ENCODE results near the gene NACA.
"Not testable (repeated sequence)": the region's sequence is repeated elsewhere in the genome, so short reads cannot be mapped to it uniquely, and the experiment has no call there.

The NACA gene

GRCh38 chr12:56724972-56725722 is at the start of gene NACA:
Gene NACA, minus strand, starts transcription at chr12:56725299. Its CDS starts 778 bp downstream, at chr12:56724521.
- DNase-seq = peak; percentile 95

DNA sequence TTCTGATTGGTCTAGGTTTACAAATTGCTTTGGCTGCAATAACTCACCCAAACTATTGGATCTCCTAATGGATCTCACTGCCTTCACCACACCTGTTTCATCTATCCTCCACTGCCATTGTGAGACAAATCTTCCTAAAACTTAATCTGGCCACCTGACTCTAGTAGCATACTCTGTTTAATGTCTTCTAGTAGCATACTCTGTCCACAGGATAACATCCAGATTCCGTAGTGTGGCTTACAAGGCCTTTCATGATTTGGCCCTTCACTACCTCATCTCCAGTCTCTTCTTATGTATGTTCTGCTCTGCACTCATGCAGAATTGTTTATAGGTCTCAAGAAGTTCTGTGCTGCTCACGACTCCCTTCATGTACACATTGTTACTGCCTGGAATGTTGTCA is 48.0 kb upstream of the NACA start:
- no peak for DNase-seq

DNA sequence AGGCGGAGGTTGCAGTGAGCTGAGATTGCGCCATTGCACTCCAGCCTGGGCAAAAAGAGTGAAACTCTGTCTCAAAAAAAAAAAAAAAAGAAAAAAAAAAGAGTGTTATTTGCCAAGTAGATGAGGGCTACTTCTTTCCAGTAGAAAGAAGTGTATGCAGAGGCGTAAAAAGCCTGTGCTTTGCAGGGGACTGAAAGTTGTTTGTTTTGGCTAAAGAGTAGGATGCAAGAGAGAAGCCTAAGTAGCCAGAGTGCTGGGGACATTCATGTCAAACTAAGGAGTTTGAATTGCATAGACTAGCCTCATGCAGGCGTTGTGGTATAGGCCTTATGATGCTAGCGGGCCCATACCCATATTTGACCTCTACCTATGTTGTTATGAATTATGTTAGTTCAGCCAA is 47.5 kb upstream of the NACA start:
- DNase-seq = no peak

- DNase-seq = no peak
Measured at GRCh38 chr12:56769868-56770267, 44.8 kb upstream of the NACA start.

DNA sequence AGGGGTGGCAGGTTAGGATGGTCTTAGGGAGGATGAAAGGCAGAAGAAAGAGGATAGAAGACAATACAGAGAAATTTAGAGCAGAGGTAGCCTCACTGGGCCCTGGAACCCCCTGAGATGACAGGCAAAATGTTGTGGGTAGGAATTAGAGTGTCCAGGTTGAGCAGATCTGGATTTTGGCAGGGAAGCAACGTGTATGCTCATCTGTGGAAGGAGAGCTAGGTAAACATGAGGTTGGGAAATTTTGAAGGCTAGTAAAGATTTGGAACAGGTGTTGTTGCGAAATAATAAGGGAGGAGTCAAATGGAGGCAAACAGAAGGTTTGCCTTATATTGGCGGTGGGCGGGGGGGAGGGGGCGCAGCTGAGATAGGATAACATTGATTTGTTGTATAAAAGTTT is 43.3 kb upstream of the NACA start:
- no peak for DNase-seq

DNA sequence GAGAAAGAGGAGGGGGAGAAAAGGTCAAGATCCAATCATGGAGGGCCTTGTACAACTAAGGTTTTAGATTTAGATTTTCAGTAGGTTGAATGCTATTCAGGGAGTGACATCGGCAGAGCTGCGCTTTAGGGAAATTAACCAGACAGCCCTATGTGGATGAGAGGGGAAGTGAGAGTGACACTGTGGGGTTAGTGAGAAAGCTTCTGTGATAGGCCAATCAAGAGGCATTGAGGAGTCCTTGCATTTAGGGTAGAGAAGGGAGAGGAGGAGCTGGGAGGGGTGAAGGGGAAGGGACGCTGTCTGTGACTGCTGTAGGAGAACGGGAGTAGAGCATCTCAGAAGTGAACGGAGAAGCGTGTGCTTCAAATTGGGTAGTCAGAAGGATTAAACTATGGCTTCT is 41.4 kb upstream of the NACA start:
- no peak for DNase-seq

GRCh38 chr12:56763753-56764657 is 38.9 kb upstream of the NACA start:
- DNase-seq = no peak

GRCh38 chr12:56761812-56762211 is 36.7 kb upstream of the NACA start:
- DNase-seq = no peak

- no peak for DNase-seq
Measured at GRCh38 chr12:56760460-56760859, 35.4 kb upstream of the NACA start.

DNA sequence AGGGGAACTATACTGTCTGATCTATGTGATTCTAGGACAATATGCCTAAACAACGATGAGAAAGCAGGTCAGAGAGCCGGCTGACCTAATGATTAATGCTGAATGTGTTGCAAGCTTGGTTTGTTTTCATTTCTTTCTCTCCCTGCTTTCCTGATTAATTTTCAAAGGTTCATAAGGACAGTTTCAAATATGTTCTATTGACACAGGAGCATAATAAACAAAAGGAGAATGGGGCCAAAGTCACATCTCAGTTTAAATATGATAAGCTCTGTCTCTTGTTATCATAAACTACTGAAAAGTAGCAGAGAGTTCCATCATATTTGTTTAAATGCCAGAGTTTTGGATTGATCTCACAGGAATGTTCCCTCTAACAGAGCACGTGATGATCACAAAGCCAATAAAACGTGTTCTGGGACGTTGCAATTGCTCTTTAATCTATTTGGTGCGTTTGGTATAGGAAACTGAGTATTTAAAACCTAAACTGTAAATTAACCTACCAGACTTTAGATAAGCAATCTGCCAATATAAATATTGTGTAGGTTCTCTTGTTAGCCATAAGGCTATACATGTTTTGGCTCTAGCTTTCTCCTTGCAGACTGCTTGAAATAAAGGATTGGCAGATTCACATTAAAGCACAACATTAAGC is 34.3 kb upstream of the NACA start:
- no peak for DNase-seq

GRCh38 chr12:56758728-56759262 is 33.7 kb upstream of the NACA start:
- DNase-seq = no peak

DNA sequence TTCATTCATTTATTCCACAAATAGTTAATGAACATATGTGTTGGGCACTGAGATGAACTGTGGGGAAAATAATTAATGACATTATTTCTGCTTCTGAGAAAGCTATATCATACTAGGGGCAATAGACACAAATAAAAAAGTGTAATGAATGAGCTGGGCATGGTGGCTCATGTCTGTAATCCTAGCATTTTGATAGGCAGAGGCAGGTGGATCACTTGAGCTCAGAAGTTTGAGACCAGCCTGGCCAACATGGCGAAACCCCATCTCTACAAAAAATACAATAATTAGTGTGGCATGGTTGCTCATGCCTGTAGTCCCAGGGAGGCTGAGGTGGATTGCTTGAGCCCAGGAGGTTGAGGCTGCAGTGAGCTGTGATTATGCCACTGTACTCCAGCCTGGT is 32.9 kb upstream of the NACA start:
- DNase-seq = not testable (repeated sequence)

DNA sequence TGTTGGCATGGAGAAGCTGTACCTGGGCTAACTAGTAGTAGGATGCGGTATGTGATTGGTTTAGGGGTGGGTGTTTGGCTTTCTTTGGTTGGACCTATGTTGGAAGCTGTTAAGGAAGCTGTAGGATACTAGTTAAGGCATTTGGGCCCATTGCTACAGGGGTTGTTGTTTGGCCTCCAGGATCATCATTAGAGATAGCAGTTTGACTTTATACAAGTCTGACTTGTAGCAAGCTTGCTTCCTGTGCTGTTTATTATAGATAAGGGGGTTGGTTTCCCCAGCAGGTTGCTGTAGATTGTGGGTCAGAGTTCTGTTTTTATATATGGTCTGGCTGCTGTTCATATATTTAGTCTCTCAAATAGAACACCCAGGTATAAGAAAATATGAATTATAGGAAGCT is 28.5 kb upstream of the NACA start:
- DNase-seq = no peak

GRCh38 chr12:56751712-56752598 is 26.9 kb upstream of the NACA start, which contains the start of gene PRIM1:
Gene PRIM1, minus strand, starts transcription at chr12:56752323. Its CDS starts 25 bp downstream, at chr12:56752298.
- peak; percentile 80 for DNase-seq

GRCh38 chr12:56750596-56750995 is 25.5 kb upstream of the NACA start:
- DNase-seq = not testable (repeated sequence)

- DNase-seq = no peak
Measured at GRCh38 chr12:56749853-56750252, 24.8 kb upstream of the NACA start.

- DNase-seq = no peak
Measured at GRCh38 chr12:56749359-56749758, 24.3 kb upstream of the NACA start.

DNA sequence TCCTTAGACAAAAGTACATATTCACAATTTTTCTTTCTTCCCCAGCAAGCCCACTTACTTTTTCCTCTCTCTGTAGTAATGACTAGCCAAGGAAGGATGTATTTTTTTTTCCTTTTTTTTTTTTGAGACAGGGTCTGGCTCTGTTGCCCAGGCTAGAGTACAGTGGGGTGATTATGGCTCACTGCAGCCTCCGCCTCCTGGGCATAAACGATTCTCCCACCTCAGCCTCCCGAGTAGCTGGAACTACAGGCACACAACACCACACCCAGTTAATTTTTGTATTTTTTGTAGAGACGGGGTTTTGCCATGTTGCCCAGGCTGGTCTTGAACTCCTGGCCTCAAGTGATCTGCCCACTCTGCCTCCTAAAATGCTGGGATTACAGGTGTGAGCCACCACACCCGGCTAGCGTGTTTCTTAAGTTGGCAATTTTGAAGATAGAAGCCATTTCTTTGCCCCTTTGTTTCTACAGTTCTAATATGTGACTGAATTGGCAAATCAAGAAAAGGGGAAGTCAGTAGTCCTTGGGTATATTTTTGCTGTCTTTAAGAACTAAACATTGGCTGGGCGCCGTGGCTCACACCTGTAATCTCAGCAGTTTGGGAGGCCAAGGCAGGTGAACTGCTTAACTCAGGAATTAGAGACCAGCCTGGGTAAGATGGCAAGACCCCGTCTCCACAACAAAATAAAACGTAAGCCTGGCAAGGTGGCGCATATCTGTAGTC is 3.2 kb upstream of the NACA start:
- DNase-seq = no peak

DNA sequence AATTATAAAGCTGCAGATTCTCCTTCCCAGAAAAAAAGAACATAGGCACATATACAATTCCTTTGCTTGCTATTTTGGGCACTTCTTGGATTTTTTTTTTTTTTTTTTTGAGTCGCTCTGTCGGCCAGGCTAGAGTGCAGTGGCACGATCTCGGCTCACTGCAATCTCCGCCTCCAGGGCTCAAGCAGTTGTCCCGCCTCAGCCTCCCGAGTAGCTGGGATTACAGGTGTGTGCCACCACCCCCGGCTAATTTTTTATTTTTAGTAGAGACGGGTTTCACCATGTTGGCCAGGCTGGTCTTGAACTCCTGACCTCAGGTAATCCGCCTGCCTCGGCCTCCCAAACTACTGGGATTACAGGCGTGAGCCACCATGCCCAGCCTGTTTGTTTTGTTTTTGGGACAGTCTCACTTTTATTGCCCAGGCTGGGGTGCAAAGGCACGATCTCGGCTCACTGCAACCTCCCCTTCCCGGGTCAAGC is 1.1 kb upstream of the NACA start:
- DNase-seq = not testable (repeated sequence)

DNA sequence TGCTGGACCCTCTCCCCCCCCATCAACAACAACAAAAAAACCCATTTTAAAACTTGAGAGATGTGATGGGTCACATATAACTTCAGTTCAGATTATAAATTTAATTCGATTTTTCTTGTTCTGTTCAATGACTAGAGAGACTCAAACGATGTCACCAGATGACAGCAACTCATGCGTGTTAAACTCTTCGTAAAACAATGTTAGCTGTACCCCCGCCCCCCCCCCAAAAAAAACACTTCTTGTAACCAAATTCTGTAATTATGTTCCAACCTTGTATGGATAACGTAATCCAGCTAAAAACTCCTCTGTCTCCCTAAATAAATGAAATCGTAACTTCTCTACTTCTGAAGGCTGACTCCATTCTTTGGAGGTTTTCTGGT is 614 bp upstream of the NACA start:
- no peak for DNase-seq

DNA sequence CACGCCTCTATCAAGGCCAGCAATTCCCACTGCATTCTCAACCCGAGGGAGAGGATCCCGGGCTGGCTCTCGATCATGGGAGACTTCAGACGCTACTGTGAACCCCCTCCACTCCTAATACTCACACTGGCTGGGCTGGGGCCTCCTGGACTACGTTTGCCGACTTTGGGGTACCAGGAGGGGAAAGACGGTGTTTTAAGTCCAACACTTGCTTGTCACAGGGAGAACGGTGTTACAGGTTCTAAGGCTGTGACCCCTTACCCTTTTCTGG is 463 bp downstream of the NACA start:
- DNase-seq = no peak

Measured in SHP77 treated with DMSO at 0.1 percent for 48 hours (cell line).